ENCODE results near the gene ZNF770.
"Not testable (repeated sequence)": the region's sequence is repeated elsewhere in the genome, so short reads cannot be mapped to it uniquely, and the experiment has no call there.

Gene ZNF770

GRCh38 chr15:34976073-34976472 is 12.0 kb downstream of the ZNF770 start:
- no peak for DNase-seq

- DNase-seq = no peak
Observed at GRCh38 chr15:34973512-34973911, 14.6 kb downstream of the ZNF770 start.

GRCh38 chr15:34970098-34970643 is 17.9 kb downstream of the ZNF770 start:
- not testable (repeated sequence) for DNase-seq

- DNase-seq = peak; percentile 94
Observed at GRCh38 chr15:34969340-34970097, 18.6 kb downstream of the ZNF770 start, which contains the start of gene AQR. TSS of gene AQR (minus strand) at chr15:34969742. CDS start at chr15:34969613, 129 bp downstream.

- no peak for DNase-seq
Observed at GRCh38 chr15:34964277-34964676, 23.8 kb downstream of the ZNF770 start.

- DNase-seq = no peak
Observed at GRCh38 chr15:34953851-34954250, 34.2 kb downstream of the ZNF770 start.

- DNase-seq = no peak
Observed at GRCh38 chr15:34952481-34952880, 35.6 kb downstream of the ZNF770 start.

- DNase-seq = no peak
Observed at GRCh38 chr15:34951993-34952392, 36.1 kb downstream of the ZNF770 start.

GRCh38 chr15:34944936-34945335 is 43.2 kb downstream of the ZNF770 start:
- DNase-seq = no peak

- no peak for DNase-seq
Observed at GRCh38 chr15:34943711-34944110, 44.4 kb downstream of the ZNF770 start.

GRCh38 chr15:34943264-34943663 is 44.8 kb downstream of the ZNF770 start:
- DNase-seq = not testable (repeated sequence)

GRCh38 chr15:34942363-34942762 is 45.7 kb downstream of the ZNF770 start:
- DNase-seq = no peak

GRCh38 chr15:34941831-34942230 is 46.3 kb downstream of the ZNF770 start:
- no peak for DNase-seq

GRCh38 chr15:34941185-34941698 is 46.8 kb downstream of the ZNF770 start:
- no peak for DNase-seq

GRCh38 chr15:34933432-34933975 is 54.6 kb downstream of the ZNF770 start:
- DNase-seq = no peak

GRCh38 chr15:34928349-34928748 is 59.7 kb downstream of the ZNF770 start:
- not testable (repeated sequence) for DNase-seq
